Neural cell (in vitro differentiated cells): Measurements from ENCODE around the gene SMARCC1. TPM values are rescaled to one million over a fixed set of nuclear protein-coding genes. Genes with fewer than 3 reads are reported as not detected.

Source experiments
- H2AFZ ChIP-seq: fragments of 200-600, 300-800 bp; sonication (generic), shearing (Covaris generic); 2 replicates; pipeline ENCODE4 v1.6.0; 2014; ENCODE audit warnings: low read depth, mild to moderate bottlenecking, antibody characterized with exemption, low read length, moderate library complexity
- H3F3A ChIP-seq: fragments of 200-600 bp; shearing (Covaris generic); 2 replicates; pipeline ENCODE4 v1.6.1; 2016; ENCODE audit warnings: mild to moderate bottlenecking, moderate library complexity, mixed read lengths, antibody characterized with exemption, low read length; ENCODE audit not compliant: insufficient read depth, poor library complexity, severe bottlenecking
- H3K27ac ChIP-seq: fragments of 200-600, 300-800 bp; sonication (generic), shearing (Covaris generic); 2 replicates; pipeline ENCODE4 v1.5.1; 2014; ENCODE audit warnings: mild to moderate bottlenecking, low read length, moderate library complexity
- H3K27me3 ChIP-seq: fragments of 300-800, 200-600 bp; sonication (generic), shearing (Covaris generic); 2 replicates; pipeline ENCODE4 v1.6.0; 2014; ENCODE audit warnings: mild to moderate bottlenecking, low read depth, low read length, moderate library complexity; ENCODE audit not compliant: insufficient read depth
- H3K36me3 ChIP-seq: fragments of 300-800, 200-600 bp; sonication (generic), shearing (Covaris generic); 2 replicates; pipeline ENCODE4 v1.5.1; 2014; ENCODE audit warnings: mild to moderate bottlenecking, antibody characterized with exemption, low read length, moderate library complexity; ENCODE audit not compliant: insufficient read depth
- H3K4me2 ChIP-seq: fragments of 300-800, 200-600 bp; sonication (generic), shearing (Covaris generic); 2 replicates; pipeline ENCODE4 v1.6.0; 2014; ENCODE audit warnings: mild to moderate bottlenecking, low read length
- H3K4me3 ChIP-seq: fragments of 300-800, 200-600 bp; sonication (generic), shearing (Covaris generic); 2 replicates; pipeline ENCODE4 v1.5.1; 2014; ENCODE audit warnings: mild to moderate bottlenecking, low read length, moderate library complexity
- H3K79me2 ChIP-seq: fragments of 200-600 bp; shearing (Covaris generic); replicated peaks from 2 replicates; pipeline ENCODE4 v1.6.0; 2014; ENCODE audit warnings: mild to moderate bottlenecking, low read length, moderate library complexity; ENCODE audit not compliant: insufficient read depth
- H3K9ac ChIP-seq: fragments of 300-800, 200-600 bp; sonication (generic), shearing (Covaris generic); 2 replicates; pipeline ENCODE4 v1.6.1; 2016; ENCODE audit warnings: mild to moderate bottlenecking, low read length, mixed read lengths
- H3K9me2 ChIP-seq: fragments of 200-600 bp; shearing (Covaris generic); 2 replicates; pipeline ENCODE4 v1.6.1; 2016; ENCODE audit warnings: mild to moderate bottlenecking, low read length, mixed read lengths; ENCODE audit not compliant: insufficient read depth
- H3K9me3 ChIP-seq: fragments of 200-600, 300-800 bp; sonication (generic), shearing (Covaris generic); 2 replicates; pipeline ENCODE4 v1.6.1; 2016; ENCODE audit warnings: mild to moderate bottlenecking, mixed run types, low read length, moderate library complexity, mixed read lengths
- H4K20me1 ChIP-seq: fragments of 200-600 bp; shearing (Covaris generic); 2 replicates; pipeline ENCODE4 v1.6.1; 2016; ENCODE audit warnings: mild to moderate bottlenecking, mixed run types; ENCODE audit not compliant: insufficient read depth
- CTCF ChIP-seq: fragments of 450-650 bp; IDR thresholded peaks from 2 replicates; pipeline ENCODE4 v1.5.1; 2014; ENCODE audit warnings: antibody characterized with exemption, mild to moderate bottlenecking, moderate library complexity; ENCODE audit not compliant: poor library complexity, severe bottlenecking
- EP300 ChIP-seq: fragments of 450-650 bp; conservative IDR thresholded peaks from 2 replicates; pipeline ENCODE4 v1.6.1; 2014; ENCODE audit warnings: antibody characterized with exemption, mild to moderate bottlenecking, moderate library complexity; ENCODE audit not compliant: poor library complexity, severe bottlenecking
- MXI1 ChIP-seq: fragments of 450-650 bp; conservative IDR thresholded peaks from 2 replicates; pipeline ENCODE4 v1.6.1; 2014; ENCODE audit warnings: antibody characterized with exemption, mild to moderate bottlenecking; ENCODE audit not compliant: poor library complexity, severe bottlenecking
- POLR2AphosphoS5 ChIP-seq: IDR thresholded peaks from 2 replicates; pipeline ENCODE4 v1.6.1; 2012
- RAD21 ChIP-seq: fragments of 450-650 bp; conservative IDR thresholded peaks from 2 replicates; pipeline ENCODE4 v1.6.1; 2014; ENCODE audit warnings: antibody characterized with exemption, mild to moderate bottlenecking, moderate library complexity
- REST ChIP-seq: IDR thresholded peaks from 2 replicates; pipeline ENCODE4 v1.6.1; 2012; ENCODE audit warnings: borderline replicate concordance
- SMC3 ChIP-seq: fragments of 450-650 bp; conservative IDR thresholded peaks from 2 replicates; pipeline ENCODE4 v1.6.1; 2014; ENCODE audit warnings: antibody characterized with exemption, mild to moderate bottlenecking, moderate library complexity; ENCODE audit not compliant: poor library complexity
- TAF1 ChIP-seq: IDR thresholded peaks from 2 replicates; pipeline ENCODE4 v1.6.1; 2012; ENCODE audit warnings: low read depth
- polyA plus RNA-seq: library from polyadenylated mRNA; depleted of rRNA; stranded (reverse); fragments of >200 nt; gene quantifications from 2 replicates; pipeline ENCODE4 v1.2.3, GENCODE V29; 2014

SMARCC1 gene
- polyA plus RNA-seq, 1 donor from 2014 or later = 29.4 TPM

- Histone ChIP-seq H3K27ac (no peak overlapping the region), H3K9me2 (no peaks in the 10 kb centered on the region), H3K79me2 (peaks cover 28% of the 10 kb centered on the region), H2AFZ (no peak overlapping the region), H3K9me3 (no peaks in the 10 kb centered on the region), H3K4me3 (no peak overlapping the region), H3K9ac (no peak overlapping the region), H3K4me2 (no peak overlapping the region), H4K20me1 (peaks cover 4% of the 10 kb centered on the region), H3F3A (no peaks in the 10 kb centered on the region), H3K27me3 (no peaks in the 10 kb centered on the region), H3K36me3 (peaks cover 8% of the 10 kb centered on the region)
- no peak for TF ChIP-seq REST
- no peak for TF ChIP-seq MXI1
- no peak for TF ChIP-seq RAD21
- no peak for TF ChIP-seq POLR2AphosphoS5
- no peak for TF ChIP-seq SMC3
Measured at GRCh38 chr3:47650294-47650693, 131.4 kb downstream of the SMARCC1 start.

GRCh38 chr3:47647550-47647949 is 134.1 kb downstream of the SMARCC1 start:
- Histone ChIP-seq H4K20me1 (peaks cover 4% of the 10 kb centered on the region), H3K36me3 (peaks cover 8% of the 10 kb centered on the region), H3K4me3 (no peak overlapping the region), H3K27me3 (no peaks in the 10 kb centered on the region), H3K9me2 (no peaks in the 10 kb centered on the region), H2AFZ (no peak overlapping the region), H3K9me3 (no peaks in the 10 kb centered on the region), H3K9ac (no peak overlapping the region), H3K79me2 (peaks cover 10% of the 10 kb centered on the region), H3F3A (no peaks in the 10 kb centered on the region), H3K27ac (no peak overlapping the region), H3K4me2 (no peak overlapping the region)
- no peak for TF ChIP-seq TAF1
- no peak for TF ChIP-seq MXI1
- no peak for TF ChIP-seq CTCF
- TF ChIP-seq REST = no peak
- TF ChIP-seq EP300 = no peak
- no peak for TF ChIP-seq SMC3
- no peak for TF ChIP-seq POLR2AphosphoS5
